Endothelial cell of umbilical vein (primary cell): Measurements from ENCODE around the gene S100A10. TPM values are rescaled to one million over a fixed set of nuclear protein-coding genes. Genes with fewer than 3 reads are reported as not detected.
A peak's percentile ranks its signal among the peaks of the same experiment; 100 is the strongest.

Experiments used
- BruUV-seq: library from RNA; stranded (reverse); fragments of 400-500 nt; replicated peaks from 2 replicates; lab custom pipeline; 2021; lab: Mats Ljungman, UMichigan
- CTCF ChIA-PET: fragments of 300-600, 350-600 bp; sonication (Branson Sonifier 250); formaldehyde crosslinking; loops from one replicate; lab custom pipeline; 2021; ENCODE audit warnings: antibody characterized with exemption, inconsistent platforms; lab: Charles Lee
- POLR2A ChIA-PET: fragments of 300-600, 350-600 bp; sonication (Branson Sonifier 250); formaldehyde crosslinking; loops from one replicate; lab custom pipeline; 2021; ENCODE audit warnings: antibody characterized with exemption, inconsistent platforms; lab: Charles Lee
- DNase-seq: peaks from one replicate; pipeline ENCODE4 v3.0.0-alpha.2; 2011; ENCODE audit warnings: low read depth, low spot score
- FAIRE-seq: peaks from 2 replicates; lab custom pipeline; 2011; peaks lifted over from hg19 to GRCh38; lab: Jason Lieb, UNC
- H2AFZ ChIP-seq: 2 replicates; pipeline ENCODE4 v1.6.0; 2012; ENCODE audit warnings: low read depth, low read length, control low read depth, inconsistent platforms
- H3K27ac ChIP-seq: 2 replicates; pipeline ENCODE4 v1.5.1; 2011; ENCODE audit warnings: low read depth, mild to moderate bottlenecking, control low read depth, low read length, moderate library complexity; ENCODE audit not compliant: insufficient read depth
- H3K27me3 ChIP-seq, 2 experiments: 2 replicates each; pipeline versions ENCODE4 v1.6.0 to v1.6.1; 2011; ENCODE audit warnings: low read length in 2 of 2, mixed read lengths in 1 of 2; ENCODE audit not compliant: control insufficient read depth in 2 of 2, insufficient read depth in 2 of 2
- H3K36me3 ChIP-seq, 2 experiments: 2 replicates in 1 of 2; 3 replicates in 1 of 2; pipeline ENCODE4 v1.5.1; 2011; ENCODE audit warnings: low read length in 2 of 2, mild to moderate bottlenecking in 1 of 2, moderate library complexity in 1 of 2; ENCODE audit not compliant: control insufficient read depth in 2 of 2, insufficient read depth in 2 of 2; ENCODE audit errors: extremely low read depth in 1 of 2
- H3K4me1 ChIP-seq: 3 replicates; pipeline ENCODE4 v1.5.1; 2011; ENCODE audit warnings: mild to moderate bottlenecking, low read length; ENCODE audit not compliant: control insufficient read depth, insufficient read depth; ENCODE audit errors: extremely low read depth
- H3K4me2 ChIP-seq: 2 replicates; pipeline ENCODE4 v1.6.1; 2011; ENCODE audit warnings: low read length, control low read depth, mixed read lengths; ENCODE audit not compliant: insufficient read depth
- H3K4me3 ChIP-seq, 3 experiments: fragments of 200-600 bp in 1 of 3; sonication (generic), shearing (Covaris generic) in 1 of 3; replicated peaks in 1 of 3; 2 replicates each; pipeline ENCODE4 v1.5.1; 2011 to 2016; ENCODE audit warnings: control low read depth in 3 of 3, low read length in 3 of 3, mild to moderate bottlenecking in 2 of 3, inconsistent platforms in 1 of 3, low read depth in 1 of 3, moderate library complexity in 1 of 3; ENCODE audit not compliant: insufficient read depth in 1 of 3
- H3K79me2 ChIP-seq: 2 replicates; pipeline ENCODE4 v1.6.0; 2012; ENCODE audit warnings: low read length, inconsistent platforms; ENCODE audit not compliant: control insufficient read depth, insufficient read depth
- H3K9ac ChIP-seq: replicated peaks from 2 replicates; pipeline ENCODE3; 2011; ENCODE audit warnings: low read length, control low read depth; ENCODE audit not compliant: insufficient read depth; ENCODE audit errors: extremely low read depth
- H3K9me1 ChIP-seq: replicated peaks from 3 replicates; pipeline ENCODE4 v1.6.0; 2011; ENCODE audit warnings: mild to moderate bottlenecking, low read length; ENCODE audit not compliant: control insufficient read depth, insufficient read depth; ENCODE audit errors: extremely low read depth
- H3K9me3 ChIP-seq: replicated peaks from 2 replicates; pipeline ENCODE4 v1.5.1; 2012; ENCODE audit warnings: low read length, inconsistent platforms; ENCODE audit not compliant: control insufficient read depth, insufficient read depth
- H4K20me1 ChIP-seq: replicated peaks from 2 replicates; pipeline ENCODE3; 2011; ENCODE audit warnings: mild to moderate bottlenecking, low read length; ENCODE audit not compliant: control insufficient read depth, insufficient read depth; ENCODE audit errors: extremely low read depth
- FOS ChIP-seq: IDR thresholded peaks from 2 replicates; pipeline ENCODE4 v1.6.1; 2011; ENCODE audit warnings: mild to moderate bottlenecking, low read length, moderate library complexity, borderline replicate concordance; ENCODE audit not compliant: insufficient read depth
- GATA2 ChIP-seq: IDR thresholded peaks from 2 replicates; pipeline ENCODE4 v1.7.0; 2011; ENCODE audit warnings: low read depth, mild to moderate bottlenecking, moderate library complexity, mixed read lengths, low read length; ENCODE audit not compliant: insufficient read length, insufficient read depth
- JUN ChIP-seq: IDR thresholded peaks from 2 replicates; pipeline ENCODE4 v1.6.1; 2011; ENCODE audit warnings: borderline replicate concordance, low read depth; ENCODE audit not compliant: insufficient read length, insufficient read depth
- MYC ChIP-seq: IDR thresholded peaks from one replicate; pipeline ENCODE4 v1.6.1; 2011; ENCODE audit warnings: mild to moderate bottlenecking, low read depth, low read length
- POLR2A ChIP-seq: IDR thresholded peaks from 2 replicates; pipeline ENCODE4 v1.6.1; 2012; ENCODE audit warnings: low read depth, mild to moderate bottlenecking, control low read depth, low read length
- POLR2AphosphoS5 ChIP-seq: IDR thresholded peaks from 2 replicates; pipeline ENCODE4 v1.6.1; 2012; ENCODE audit warnings: low read depth, mild to moderate bottlenecking, control low read depth, low read length, moderate library complexity; ENCODE audit not compliant: insufficient read depth
- dilution Hi-C: fragments of 300-500 bp; cut with MboI; formaldehyde crosslinking; loops from one replicate; pipeline ENCODE4 v1.15.0; 2019; ENCODE audit warnings: low sequenced_read_pairs; ENCODE audit not compliant: extremely low pct_ligation_motif_present
- intact Hi-C: fragments of 100-400 bp; cut with micrococcal nuclease; formaldehyde crosslinking; loops from one replicate; pipeline ENCODE4 v1.10.0; 2022
- polyA plus RNA-seq, 4 experiments: library from polyadenylated mRNA; depleted of rRNA in 3 of 4; stranded (reverse) in 3 of 4; unstranded in 1 of 4; fragments of >200 nt; gene quantifications; 2 replicates each; pipeline versions ENCODE4 v1.2.1 to v1.2.3, GENCODE V29; 2011 to 2012; ENCODE audit warnings: missing spikeins in 1 of 4
- total RNA-seq: library from RNA; stranded (reverse); gene quantifications from 2 replicates; pipeline ENCODE4 v1.2.3, GENCODE V29; 2021

The S100A10 gene
- total and polyA plus RNA-seq, 2 donors (not counting 3 experiments of a cell fraction or from before 2014, with no cell fraction given) = 76.8 to 779 TPM

DNA sequence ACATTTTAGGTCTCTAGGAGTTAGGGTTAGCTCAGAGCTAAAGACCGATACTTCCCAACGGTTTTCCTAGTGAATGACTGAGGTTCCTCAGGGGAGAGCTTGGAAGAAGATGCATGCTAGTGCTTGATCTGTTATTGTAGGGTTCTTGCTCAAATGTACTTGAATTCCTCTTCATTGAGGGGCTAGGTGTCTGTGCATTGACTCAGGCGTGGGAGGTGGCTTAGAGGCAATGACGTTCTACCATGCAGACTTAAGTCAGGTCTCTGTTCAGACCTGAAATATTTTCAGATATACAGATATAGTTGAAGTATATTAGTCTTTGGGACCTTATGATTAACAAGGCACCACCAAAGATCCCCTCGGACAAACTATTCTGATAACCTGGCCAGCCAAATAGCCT, 23.5 kb downstream of the S100A10 start:
- Histone ChIP-seq H3K27me3 (no peaks in the 10 kb centered on the region), H3K9me3 (no peaks in the 10 kb centered on the region), H3K9ac (no peak overlapping the region), H3K9me1 (no peaks in the 10 kb centered on the region), H4K20me1 (no peaks in the 10 kb centered on the region), H3K27ac (no peak overlapping the region), H3K4me2 (no peak overlapping the region), H2AFZ (no peak overlapping the region), H3K4me3 (no peak overlapping the region), H3K36me3 (no peaks in the 10 kb centered on the region), H3K79me2 (no peaks in the 10 kb centered on the region), H3K4me1 (peaks cover 20% of the 10 kb centered on the region)
- TF ChIP-seq POLR2A (no peak), POLR2AphosphoS5 (no peak), MYC (no peak), FOS (no peak)
- POLR2A ChIA-PET = no interaction called here
- DNase-seq = no peak
- intact Hi-C loops (no loop called here), dilution Hi-C loops (no loop called here)
- no TSS peak for BruUV-seq
- FAIRE-seq = no peak
- CTCF ChIA-PET = interaction anchor here (0.8 to 10.9 kb wide), 5 partner anchors 10 to 35 kb away, joined by 3 to 435 read pairs (median 57); partner anchors contain the start of gene S100A10

DNA sequence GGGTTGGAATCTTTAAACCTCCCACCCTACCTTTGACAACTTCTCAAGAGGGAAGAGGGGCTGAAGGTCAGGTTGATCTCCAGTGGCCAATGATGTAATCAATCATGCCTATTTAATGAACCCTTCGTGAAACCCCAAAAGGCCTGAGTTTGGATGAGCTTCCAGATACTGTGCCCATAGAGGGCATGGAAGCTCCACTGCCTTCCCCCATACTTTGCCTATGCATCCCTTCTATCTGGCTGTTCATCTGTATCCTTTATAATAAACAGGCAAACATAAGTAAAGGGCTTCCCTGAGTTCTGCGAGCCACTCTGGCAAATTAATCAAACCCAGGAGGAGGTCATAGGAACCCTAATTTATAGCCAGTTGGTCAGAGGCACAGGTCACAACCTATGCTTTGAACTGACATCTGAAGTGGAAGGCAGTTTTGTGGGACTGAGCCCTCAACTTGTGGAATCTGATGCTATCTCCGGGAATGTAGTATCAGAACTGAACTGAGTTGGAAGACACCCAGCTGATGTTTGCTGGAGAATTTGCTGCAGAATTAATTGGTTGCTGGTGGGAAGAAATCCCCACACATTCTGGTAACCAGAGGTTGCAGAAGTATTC, 24.8 kb downstream of the S100A10 start:
- Histone ChIP-seq H2AFZ (no peak overlapping the region), H3K36me3 (no peaks in the 10 kb centered on the region), H4K20me1 (no peaks in the 10 kb centered on the region), H3K4me2 (no peak overlapping the region), H3K4me3 (no peak overlapping the region), H3K9me1 (no peaks in the 10 kb centered on the region), H3K9ac (no peak overlapping the region), H3K9me3 (no peaks in the 10 kb centered on the region), H3K27me3 (no peaks in the 10 kb centered on the region), H3K79me2 (no peaks in the 10 kb centered on the region), H3K4me1 (peaks cover 20% of the 10 kb centered on the region), H3K27ac (no peak overlapping the region)
- dilution Hi-C loops (no loop called here), intact Hi-C loops (loop anchor here (1.0 kb wide), 6 partner anchors 23 to 80 kb away; no protein-coding TSS in a partner anchor)
- no TSS peak for BruUV-seq
- CTCF ChIA-PET = interaction anchor here (1.1 to 10.9 kb wide), 10 partner anchors 12 to 218 kb away, joined by 3 to 435 read pairs (median 12); partner anchors contain the start of gene S100A10
- POLR2A ChIA-PET = interaction anchor here (1.3 kb wide), 1 partner anchor 23 kb away, joined by 6 read pairs; no protein-coding TSS in a partner anchor
- FAIRE-seq (no peak), DNase-seq (no peak)
- TF ChIP-seq GATA2 = peak; percentile 18
- TF ChIP-seq JUN = no peak
- no peak for TF ChIP-seq MYC
- no peak for TF ChIP-seq POLR2A
- no peak for TF ChIP-seq FOS
- TF ChIP-seq POLR2AphosphoS5 = no peak
